NB4 (cell line): ENCODE results near the gene BIRC3.

ENCODE experiments used
- DNase-seq: peaks from one replicate; pipeline ENCODE4 v3.0.0; 2010; ENCODE audit warnings: low read depth
- H3K4me3 ChIP-seq: one replicate; pipeline ENCODE4 v1.5.1; 2011; ENCODE audit warnings: mild to moderate bottlenecking, low read depth, low read length, moderate library complexity
- MYC ChIP-seq: IDR thresholded peaks from 2 replicates; pipeline ENCODE4 v1.6.1; 2011; ENCODE audit warnings: low read depth, low read length
- POLR2A ChIP-seq: IDR thresholded peaks from 2 replicates; pipeline ENCODE4 v1.6.1; 2011; ENCODE audit warnings: mild to moderate bottlenecking; ENCODE audit not compliant: insufficient read length; ENCODE audit errors: extremely low read depth
- TF ChIP-seq, protein P1 (sequence below): IDR thresholded peaks from 2 replicates; pipeline ENCODE4 v1.6.1; 2011; ENCODE audit warnings: low read depth, low read length
- TF ChIP-seq, protein P2 (sequence below): IDR thresholded peaks from one replicate; pipeline ENCODE4 v1.5.1; 2012; ENCODE audit warnings: low read depth, low read length

Gene BIRC3

DNA sequence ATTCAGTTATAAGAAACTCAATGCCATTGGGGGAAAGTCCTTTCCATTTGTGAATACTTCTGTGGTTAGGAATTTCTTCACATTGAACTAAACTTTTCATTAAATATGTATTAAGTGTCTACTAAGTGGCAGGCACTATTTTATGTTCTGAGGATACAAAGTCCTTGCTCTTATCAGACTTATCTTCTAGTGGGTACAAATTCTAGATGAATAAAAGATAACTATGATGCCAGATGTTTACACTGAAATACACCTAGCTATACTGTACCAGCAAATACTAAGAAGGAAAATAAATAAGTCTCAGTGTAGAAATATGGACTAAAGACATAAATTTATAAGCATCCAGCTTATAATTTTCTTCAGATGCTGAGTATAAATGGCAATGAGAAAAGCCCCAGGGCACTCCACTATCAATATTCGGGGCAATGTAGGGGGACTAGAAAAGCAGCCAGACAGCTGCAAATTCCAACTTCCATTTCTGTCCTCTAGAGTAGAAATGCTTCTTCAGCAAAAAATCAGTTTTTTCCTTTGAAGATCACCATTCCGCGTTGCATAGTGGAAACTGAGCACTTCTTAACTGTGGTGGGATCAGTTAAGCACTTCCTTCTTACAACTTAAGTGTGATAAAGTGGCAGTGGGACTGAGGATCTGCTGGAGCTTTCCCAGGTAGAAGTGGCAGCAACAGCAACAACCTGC, 11.8 kb upstream of the BIRC3 start:
- no peak for DNase-seq
- H3K4me3 ChIP-seq, result no peak overlapping the region
- TF ChIP-seq MYC (no peak), POLR2A (no peak)
- TF ChIP-seq, protein P1, sequence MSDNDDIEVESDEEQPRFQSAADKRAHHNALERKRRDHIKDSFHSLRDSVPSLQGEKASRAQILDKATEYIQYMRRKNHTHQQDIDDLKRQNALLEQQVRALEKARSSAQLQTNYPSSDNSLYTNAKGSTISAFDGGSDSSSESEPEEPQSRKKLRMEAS, result no peak
- TF ChIP-seq, protein P2, sequence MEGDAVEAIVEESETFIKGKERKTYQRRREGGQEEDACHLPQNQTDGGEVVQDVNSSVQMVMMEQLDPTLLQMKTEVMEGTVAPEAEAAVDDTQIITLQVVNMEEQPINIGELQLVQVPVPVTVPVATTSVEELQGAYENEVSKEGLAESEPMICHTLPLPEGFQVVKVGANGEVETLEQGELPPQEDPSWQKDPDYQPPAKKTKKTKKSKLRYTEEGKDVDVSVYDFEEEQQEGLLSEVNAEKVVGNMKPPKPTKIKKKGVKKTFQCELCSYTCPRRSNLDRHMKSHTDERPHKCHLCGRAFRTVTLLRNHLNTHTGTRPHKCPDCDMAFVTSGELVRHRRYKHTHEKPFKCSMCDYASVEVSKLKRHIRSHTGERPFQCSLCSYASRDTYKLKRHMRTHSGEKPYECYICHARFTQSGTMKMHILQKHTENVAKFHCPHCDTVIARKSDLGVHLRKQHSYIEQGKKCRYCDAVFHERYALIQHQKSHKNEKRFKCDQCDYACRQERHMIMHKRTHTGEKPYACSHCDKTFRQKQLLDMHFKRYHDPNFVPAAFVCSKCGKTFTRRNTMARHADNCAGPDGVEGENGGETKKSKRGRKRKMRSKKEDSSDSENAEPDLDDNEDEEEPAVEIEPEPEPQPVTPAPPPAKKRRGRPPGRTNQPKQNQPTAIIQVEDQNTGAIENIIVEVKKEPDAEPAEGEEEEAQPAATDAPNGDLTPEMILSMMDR, result no peak

DNA sequence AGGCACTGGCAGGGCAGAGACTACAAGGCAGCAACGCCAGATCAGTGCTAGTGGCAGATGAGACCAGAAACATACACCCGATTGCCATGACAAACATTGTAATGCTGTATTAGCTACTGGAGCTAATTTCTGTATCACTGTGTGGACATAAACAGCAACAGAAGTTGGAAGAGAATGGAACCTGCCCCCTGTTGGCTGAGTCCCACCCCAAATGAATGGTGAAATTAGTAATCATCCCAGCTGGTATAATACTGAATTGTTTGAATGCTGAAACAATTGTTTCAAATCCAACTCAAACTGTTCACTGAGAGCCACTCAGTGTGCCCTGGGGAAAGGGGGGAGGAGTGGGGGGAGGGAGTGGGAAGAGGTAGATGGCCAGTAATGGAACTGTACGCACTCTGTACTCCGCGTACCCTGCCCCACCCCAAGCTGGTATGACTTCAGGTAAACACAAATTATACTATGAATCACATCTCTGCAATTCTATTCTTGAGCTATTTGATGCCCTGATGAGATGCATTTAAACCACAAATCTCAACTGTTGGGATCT, 11.2 kb upstream of the BIRC3 start:
- no peak overlapping the region for H3K4me3 ChIP-seq
- no peak for DNase-seq
- TF ChIP-seq, protein P2, result peak; percentile 7
- TF ChIP-seq MYC, result no peak

DNA sequence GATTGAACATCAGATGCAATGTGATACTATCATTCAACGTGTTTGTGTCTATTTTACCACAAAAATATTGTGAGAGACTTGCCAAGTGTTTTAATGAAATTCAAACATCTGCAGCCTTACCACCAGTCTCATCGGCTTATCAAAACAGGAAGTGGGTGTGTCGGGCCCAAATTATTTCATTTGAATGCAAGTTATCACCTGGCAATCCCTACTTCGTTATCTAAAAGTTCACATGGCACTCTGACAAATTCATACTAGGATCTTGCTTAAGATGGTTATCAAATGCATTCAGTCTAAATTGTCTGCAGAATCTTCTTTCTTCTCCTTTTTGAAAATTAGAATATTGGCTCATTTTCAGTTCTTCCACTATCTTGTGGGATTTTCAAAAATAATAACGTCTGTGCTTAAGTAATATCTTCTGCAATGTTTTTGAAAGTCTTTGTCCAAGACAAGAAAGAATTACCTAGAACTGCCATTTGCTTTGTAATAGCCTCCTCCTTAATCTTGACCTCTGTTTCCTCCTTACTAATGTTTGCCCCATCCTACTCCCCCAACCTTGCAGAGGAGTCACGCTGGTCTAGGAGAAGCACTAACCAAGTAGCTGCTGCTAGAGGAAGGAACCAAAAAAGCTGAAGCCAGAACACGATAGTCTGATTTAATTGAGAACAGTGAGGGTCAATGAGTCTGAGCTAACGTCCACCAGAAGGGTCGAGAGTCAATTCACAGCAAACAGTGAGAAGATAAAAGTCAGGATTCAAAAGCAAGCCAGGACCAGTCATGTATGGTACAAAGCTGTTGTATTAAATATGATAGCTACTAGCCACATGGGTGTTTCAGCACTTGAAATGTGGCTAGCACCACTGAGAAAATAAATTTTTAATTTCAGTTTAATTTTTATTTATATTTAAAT, 10.2 kb upstream of the BIRC3 start:
- TF ChIP-seq, protein P1, result no peak
- TF ChIP-seq POLR2A (no peak), MYC (no peak)
- TF ChIP-seq, protein P2, result no peak
- peak; percentile 46 for DNase-seq
- no peak overlapping the region for H3K4me3 ChIP-seq

DNA sequence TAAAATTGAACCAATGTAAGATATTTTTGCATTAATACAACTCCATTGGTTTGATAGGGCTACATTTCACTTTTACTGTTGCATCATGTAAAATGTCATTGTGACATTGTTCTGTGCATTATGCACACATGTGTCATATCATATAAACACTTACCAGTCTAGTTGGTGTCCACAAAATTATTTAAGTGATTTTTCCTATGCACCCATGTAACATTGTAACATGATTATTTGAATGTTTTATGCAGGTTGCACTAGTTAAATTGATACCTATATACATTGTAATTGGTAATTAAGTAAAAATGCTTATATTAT, 9.6 kb upstream of the BIRC3 start:
- TF ChIP-seq MYC (no peak), POLR2A (no peak)
- TF ChIP-seq, protein P2, result no peak
- DNase-seq, result no peak

DNA sequence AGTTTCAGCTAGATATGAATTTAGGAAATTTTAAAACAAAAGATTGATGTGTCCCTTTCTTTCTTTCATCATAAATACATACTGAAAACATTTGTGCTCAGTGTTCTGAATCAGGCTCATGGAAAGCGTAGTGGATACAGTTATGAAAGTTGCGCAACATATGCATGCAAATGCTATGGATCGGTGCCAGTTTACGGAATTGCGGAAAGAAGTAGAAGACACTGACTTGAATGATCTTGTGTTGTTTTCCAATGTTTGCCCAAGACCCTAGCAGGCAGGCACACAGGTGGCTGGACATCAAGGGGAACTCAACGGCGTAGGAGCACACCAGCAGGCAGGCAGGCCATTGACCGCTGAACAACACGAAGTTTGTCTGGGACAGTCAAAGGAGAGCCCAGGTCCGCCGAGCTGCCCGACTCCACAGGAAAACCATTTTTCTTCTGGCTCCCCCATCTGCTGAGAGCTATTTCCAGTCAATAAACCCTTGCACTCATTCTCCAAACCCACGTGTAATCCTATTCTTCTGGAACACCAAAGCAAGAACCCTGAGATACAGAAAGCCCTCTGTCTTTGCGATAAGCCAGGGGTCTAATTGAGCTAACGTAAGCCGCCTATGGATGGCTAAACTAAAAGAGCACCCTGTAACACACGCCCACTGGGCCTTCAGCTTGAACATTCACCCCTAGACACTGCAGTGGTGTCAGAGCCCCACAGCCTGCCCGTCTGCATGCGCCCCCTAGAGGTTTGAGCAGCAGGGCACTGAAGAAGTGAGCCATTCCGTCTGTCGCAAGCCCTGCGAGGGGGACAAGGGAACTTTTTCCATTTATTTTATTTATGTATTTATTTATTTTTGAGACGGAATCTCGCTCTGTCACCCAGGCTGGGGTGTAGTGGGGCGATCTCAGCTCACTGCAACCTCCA, 7.4 kb upstream of the BIRC3 start:
- TF ChIP-seq, protein P2, result peak; percentile 14
- TF ChIP-seq POLR2A, result no peak
- DNase-seq, result peak; percentile 19

More for the DNA sequence above, 9.6 kb upstream of the BIRC3 start:
- H3K4me3 ChIP-seq, result no peak overlapping the region

More for the DNA sequence above, 7.4 kb upstream of the BIRC3 start:
- no peak overlapping the region for H3K4me3 ChIP-seq
